HG03066 (cell line): ENCODE data around the gene AMBRA1.
"Not testable (repeated sequence)": the region's sequence is repeated elsewhere in the genome, so short reads cannot be mapped to it uniquely, and the experiment has no call there.

Source experiments
- ATAC-seq: cut with Tn5 transposase; IDR thresholded peaks from one replicate; pipeline ENCODE4 v1.9.1; 2021; ENCODE audit warnings: low read depth; ENCODE audit not compliant: unreplicated experiment

AMBRA1 gene

DNA sequence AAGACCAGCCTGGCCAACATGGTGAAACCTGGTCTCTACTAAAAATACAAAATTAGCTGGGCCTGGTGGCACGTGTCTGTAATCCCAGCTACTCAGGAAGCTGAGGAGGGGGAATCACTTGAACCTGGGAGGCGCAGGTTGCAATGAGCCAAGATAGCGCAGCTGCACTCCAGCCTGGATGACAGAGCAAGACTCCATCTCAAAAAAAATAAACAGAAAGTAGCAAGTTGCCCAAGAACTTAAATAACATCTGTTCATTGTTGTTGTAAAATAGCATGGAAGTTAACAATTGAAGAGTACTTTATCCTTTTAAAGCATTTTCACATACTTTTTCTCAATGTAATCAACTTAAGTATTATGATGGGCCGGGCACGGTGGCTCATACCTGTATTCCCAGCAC is 5.7 kb downstream of the AMBRA1 start:
- ATAC-seq = no peak

DNA sequence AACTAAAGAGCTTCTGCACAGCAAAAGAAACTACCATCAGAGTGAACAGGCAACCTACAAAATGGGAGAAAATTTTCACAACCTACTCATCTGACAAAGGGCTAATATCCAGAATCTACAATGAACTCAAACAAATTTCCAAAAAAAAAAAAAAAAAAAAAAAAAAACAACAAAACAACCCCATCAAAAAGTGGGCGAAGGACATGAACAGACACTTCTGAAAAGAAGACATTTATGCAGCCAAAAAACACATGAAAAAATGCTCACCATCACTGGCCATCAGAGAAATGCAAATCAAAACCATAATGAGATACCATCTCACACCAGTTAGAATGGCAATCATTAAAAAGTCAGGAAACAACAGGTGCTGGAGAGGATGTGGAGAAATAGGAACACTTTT is 10.3 kb downstream of the AMBRA1 start:
- not testable (repeated sequence) for ATAC-seq

DNA sequence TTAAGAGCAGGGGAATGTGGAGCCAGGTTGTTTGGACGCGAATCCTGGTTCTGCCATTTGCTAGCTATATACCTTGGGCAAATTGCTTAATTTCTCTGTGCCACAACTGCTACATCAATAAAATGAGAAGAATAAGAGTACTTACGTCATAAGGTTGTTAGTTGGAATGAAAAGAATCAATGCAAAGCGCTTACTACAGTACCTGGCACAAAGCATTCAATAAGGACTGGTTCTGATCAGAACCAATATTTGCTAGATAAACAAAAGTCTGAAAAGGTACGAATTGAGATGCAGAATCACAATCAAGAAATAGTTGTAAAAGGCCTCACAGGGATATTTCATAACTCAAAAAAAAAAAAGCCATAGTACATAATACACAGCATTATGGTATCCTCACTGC is 11.2 kb downstream of the AMBRA1 start:
- no peak for ATAC-seq

DNA sequence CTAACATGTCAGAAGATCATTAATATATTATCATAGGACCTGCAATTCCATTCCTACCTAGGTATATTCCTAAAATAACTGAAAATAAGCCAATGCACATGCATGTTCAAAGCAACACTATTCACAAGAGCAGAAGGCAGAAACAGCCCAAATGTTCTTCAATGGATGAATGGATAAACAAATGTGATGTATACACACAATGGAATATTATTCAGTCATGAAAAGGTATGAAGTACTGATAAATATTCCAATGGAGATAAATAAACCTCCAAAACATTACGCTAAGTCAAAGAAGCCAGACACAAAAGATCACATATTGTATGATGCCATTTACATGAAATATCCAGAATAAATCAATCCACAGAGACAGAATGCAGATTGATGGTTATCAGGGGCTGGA is 16.8 kb downstream of the AMBRA1 start:
- no peak for ATAC-seq

DNA sequence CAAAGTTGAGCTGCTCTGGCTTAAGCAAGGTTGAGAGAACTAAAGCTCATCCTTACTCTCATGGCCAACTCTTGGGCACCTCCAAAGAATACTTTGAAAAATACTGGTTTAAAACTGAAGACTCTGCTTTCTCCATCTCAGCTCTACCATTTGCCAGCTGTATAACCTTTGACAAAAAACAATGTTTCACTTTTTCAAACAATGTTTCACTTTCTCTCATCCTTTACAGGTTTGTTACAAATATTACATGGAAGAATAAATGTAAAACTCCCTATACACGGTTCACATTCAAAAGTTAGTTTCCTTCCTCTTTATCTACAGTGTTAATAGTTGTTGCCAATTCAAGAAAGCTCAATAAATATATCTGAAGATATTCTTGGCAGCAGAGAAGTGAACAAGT is 19.2 kb downstream of the AMBRA1 start:
- ATAC-seq = no peak

DNA sequence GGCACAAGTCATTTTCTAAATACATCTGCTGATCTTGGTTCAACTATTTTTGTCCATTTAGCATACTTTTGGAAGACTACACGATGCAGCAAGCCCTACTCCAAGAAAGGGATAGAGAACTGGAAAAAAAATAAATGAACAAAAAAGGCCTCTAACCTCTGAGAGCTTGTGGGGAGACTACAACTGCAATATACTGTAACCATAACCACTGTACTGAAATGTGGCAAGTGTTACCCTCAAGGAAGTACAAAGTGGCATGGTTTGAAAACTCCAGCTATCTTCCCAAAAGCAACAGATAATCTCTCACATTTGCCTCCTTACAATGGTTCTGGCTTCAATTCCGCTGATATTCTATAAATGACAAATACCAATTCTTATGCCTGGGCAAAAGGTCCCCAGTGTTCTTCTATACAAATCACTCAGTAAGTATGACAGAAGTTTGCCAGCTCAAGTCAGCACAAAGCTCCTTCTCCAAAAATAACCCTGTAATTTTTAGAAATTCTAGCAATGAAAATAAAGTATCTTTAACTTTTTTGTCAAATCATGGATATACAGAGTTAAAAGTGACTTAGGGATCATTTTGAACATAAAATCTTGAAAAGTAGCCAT is 22.9 kb downstream of the AMBRA1 start:
- ATAC-seq = no peak

DNA sequence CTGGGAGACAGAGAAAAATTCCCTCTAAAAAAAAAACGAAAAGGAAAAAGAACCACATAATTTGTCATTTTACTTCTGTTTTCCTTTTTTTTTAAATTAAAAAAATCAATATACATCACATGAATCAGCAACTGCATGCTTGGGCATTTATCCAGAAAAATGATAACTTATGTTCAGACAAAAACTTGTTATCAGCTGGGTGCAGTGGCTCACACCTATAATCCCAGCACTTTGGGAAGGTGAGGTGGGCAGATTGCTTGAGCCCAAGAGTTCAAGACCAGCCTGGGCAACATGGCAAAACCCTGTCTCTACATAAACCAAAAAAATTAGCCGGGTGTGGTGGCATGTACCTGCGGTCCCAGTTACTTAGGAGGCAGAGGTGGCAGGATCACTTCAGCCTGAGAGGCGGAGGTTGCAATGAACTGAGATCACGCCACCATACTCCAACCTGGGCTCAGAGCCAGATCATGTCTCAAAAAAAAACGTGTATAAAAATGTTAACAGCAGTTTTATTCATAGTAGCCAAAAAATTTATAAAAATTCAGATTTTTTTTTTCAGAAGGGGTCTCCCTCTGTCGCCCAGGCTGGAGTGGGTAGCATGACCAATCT is 28.5 kb downstream of the AMBRA1 start:
- no peak for ATAC-seq

DNA sequence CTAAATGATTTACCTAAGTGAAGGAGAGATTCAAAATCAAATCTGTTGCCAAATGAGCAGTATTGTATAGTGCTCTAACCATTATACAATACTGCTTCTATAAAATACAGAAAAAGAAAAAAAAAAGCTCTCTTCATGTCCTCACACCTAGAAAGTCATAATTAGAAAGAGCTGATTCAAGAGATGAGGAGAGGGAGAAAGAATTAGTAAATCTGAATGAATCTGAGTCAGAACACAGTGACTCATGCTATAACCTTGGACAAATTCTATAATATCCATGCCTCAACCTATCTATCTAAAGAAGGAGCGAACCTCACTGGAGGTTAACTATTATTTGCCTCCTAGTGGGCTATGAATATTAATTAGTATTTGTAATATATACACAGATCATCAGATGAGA is 29.4 kb downstream of the AMBRA1 start:
- ATAC-seq = no peak

DNA sequence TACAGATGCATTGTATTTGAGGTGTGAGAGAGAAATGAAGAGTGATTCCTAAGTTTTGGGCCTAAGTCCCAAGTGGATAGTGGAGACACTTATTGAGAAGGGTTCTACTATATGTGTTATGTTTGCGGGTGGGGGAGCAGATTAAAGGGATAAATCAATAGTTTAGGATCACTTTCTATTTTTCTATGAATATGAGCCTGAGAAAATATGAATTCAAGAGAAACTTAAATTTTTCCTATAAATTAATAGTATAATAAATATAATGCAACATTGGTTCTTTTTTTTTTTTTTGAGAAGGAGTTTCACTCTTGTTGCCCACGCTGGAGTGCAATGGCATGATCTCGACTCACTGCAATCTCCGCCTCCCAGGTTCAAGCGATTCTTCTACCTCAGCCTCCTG is 31.3 kb downstream of the AMBRA1 start:
- ATAC-seq = no peak

DNA sequence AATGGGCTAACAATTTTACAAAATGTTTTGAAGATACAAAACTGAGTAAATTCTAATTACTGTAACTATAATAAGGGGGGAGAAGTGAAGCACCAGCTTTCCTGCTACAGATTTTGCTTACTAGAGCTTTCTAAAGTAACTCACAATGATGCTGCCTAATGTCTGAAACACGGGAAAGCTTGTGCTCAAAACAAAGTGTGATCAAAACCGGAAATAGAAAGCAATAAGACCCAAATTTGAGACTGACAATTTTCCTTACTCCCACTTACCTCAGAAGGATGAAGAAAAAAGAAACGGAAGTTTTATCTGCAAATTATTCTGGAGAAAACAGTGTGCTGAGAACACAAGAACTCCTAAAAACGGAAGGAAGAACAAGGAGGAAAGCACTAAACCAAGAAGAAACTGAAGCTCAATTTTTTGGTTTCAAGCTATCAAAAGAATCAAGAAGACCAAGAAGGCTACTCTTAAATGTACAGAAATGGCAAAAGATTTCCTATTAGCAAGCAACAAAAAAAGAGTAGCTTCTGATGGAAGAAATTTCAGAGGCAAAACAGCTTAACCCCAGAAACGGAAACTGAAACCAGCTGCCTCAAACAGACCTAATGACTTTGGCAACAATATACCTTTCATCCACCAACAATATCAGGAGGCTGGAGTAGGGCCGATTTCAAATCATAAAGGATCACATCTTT is 33.4 kb downstream of the AMBRA1 start:
- ATAC-seq = no peak

DNA sequence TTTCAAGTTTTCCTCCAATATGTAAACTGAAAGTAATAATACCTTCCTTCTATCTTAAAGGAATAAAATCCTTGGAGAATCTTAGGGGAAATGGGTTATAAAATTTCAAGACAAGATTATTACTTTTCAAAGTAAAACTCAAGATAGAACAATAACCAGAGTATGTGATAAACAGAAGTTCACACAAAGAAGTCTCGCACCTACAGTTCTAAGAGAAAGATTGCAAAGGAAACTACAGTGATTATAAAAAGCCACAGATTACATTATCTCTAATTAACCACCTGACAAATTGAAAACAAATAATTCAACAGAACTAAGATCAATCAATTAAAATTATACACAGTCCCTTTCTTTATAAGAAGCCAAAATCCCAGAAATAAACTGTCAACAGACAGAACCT is 34.0 kb downstream of the AMBRA1 start:
- no peak for ATAC-seq

DNA sequence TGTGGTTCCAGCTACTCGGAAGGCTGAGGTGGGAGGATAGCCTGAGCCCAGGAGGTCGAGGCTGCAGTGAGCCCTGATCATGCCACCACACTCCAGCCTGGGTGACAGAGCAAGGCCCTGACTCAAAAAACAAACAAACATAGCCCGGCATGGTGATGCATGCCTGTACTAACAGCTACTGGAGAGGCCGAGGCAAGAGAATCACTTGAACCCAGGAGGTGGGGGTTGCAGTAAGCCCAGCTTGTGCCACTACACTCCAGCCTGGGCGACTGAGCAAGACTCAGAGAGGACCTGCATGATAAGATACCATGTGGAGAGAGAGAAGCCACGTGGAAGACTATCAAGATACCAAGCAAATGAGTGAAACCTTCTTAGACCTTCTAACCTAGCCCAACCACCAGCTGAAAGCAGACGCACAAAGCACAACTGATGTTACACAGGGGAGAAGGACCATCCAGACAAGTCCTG is 36.1 kb downstream of the AMBRA1 start:
- ATAC-seq = no peak

DNA sequence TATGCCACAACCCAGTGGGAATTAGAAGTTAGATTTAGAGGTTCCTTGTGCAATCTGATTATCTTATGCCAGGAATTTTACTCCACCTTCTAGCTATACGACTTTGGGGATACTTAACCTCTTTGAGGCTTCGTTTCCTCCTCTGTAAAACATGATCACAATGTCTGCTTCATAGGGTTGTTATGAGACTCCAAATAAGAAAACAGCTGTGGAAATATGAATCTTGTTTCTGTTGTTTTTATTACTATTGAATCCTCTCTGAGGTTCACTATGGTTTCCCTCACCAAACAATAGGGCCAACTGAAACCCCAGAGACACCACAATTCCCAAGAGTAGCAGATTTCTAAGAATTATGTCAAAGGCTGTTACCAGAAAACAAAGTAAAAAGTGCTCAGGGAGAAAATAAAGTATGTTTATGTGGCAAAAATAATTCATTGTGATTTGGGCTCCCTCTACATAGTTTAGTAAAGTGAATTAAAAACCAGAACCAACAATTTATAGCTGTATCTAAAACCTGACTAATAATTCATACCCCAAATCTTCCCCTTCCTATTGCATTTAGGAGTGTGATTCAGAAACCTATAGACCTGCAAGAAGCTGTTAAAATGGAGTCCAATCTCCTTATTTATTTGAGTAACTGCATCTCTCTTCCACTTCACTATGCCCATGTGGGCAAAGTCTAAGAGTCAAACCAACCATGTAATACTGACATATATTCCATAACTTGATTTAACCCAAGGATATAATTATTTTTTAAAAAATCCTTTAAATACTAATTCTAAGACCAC is 38.4 kb downstream of the AMBRA1 start:
- no peak for ATAC-seq

DNA sequence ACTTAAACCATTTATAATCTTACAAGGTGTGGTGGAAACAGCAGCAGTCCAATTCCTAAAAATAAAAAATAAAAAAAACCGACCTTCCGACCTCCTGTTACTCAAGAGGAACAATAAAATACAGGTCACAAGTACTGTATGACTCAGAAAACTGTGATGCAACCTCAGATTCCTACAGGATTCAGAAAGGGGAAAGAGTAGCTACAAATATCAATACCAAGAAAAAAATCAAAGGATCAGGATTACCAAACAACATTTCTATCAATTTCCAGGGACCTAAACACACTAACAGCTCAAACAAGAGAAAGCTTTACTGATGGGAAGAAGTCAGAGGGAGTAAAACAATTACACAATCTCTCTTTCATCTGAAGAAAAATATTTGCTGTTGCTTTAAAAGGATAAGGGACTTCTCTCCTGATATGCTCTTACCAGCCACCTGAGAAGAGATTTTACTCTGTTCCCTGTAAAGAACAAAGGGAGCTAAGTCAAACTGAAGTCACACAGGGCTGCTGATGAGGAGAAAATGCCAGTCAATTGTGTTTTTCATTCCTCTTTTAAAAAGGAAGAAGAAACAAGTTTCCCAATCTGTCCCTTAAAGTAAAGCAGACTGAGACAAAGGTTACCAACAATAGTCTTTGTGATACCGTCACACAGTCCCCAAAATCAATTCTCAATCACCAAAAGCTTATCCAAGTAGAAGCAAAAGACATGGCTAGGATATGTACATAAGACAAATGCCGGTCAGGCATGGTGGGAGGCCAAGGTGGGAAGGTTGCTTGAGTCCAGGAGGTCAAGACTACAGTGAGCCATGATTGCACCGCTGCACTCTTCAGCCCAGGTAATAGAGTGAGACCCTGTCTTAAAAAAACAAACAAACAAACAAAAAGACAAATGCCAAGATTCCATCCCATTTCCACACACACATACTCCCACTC is 39.3 kb downstream of the AMBRA1 start:
- no peak for ATAC-seq

DNA sequence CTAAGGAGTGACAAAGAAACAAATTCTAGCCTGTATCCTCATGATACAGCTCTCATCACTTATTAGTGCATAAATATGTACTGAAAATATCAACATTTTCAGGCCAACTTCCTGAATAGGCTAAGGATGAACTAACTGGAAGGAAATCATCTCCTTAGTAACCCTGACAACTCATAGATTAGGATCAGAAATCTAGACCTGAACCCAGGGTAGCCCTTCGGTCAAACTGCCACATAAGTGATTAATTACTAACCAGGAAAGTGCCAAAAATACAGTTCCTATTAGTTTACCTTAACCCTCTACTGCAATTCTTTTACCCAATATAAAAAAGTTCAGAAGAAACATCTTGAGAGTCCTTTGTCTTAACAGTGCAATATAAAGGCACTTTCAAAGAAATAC is 40.0 kb downstream of the AMBRA1 start:
- no peak for ATAC-seq

DNA sequence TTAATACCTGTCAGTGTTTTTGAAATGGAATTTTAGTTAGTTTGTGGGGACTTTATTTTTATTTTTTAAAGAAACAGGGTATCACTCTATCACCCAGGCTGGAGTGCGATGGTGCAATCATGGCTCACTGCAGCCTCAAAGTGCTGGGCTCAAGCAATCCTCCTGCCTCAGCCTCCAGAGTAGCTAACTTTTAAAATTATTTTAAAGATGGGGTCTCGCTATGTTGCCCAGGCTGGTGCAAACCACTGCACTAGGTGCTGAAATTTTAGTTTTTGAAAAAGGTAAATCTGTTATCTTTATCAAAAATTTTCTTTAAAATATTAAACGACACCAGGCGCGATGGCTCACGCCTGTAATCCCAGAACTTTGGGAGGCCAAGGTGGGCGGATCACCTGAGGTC is 42.6 kb downstream of the AMBRA1 start:
- no peak for ATAC-seq

DNA sequence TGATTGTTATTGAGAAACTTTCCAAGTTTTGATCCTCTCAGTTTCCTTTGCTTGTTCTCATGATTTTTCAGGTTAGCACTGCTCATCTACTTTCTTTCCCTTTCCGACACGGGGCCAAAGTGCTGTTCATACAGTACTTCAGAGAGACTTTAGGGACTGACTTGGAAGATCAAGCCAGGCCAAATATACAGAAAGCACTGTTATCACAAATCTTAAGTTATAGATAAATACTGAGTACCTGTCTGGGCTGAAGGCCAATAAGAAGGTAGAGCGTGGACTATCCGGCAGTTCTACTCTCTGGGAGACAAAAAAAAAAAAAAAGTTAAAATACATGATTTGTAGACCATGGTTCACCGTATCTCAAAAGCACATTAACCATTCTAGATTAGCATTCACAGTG is 46.2 kb downstream of the AMBRA1 start:
- no peak for ATAC-seq

DNA sequence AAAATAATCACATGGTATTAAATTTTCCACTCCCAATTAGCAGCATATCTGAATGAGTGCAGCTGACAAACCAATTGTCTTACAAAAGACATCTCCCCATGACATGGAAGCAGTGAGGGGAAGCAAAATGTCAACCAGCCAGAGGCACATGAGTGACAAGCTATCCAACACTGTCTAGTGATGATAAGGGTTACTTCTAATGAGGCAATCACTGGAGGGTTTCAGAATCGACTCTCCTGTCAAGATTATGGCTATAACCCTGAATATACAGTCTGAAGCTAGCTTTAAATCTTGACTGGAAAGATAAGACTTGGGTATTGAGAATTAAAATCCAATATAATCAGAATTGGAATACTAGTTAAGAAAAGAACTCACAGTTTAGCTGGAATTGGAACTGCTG is 50.3 kb downstream of the AMBRA1 start:
- no peak for ATAC-seq

DNA sequence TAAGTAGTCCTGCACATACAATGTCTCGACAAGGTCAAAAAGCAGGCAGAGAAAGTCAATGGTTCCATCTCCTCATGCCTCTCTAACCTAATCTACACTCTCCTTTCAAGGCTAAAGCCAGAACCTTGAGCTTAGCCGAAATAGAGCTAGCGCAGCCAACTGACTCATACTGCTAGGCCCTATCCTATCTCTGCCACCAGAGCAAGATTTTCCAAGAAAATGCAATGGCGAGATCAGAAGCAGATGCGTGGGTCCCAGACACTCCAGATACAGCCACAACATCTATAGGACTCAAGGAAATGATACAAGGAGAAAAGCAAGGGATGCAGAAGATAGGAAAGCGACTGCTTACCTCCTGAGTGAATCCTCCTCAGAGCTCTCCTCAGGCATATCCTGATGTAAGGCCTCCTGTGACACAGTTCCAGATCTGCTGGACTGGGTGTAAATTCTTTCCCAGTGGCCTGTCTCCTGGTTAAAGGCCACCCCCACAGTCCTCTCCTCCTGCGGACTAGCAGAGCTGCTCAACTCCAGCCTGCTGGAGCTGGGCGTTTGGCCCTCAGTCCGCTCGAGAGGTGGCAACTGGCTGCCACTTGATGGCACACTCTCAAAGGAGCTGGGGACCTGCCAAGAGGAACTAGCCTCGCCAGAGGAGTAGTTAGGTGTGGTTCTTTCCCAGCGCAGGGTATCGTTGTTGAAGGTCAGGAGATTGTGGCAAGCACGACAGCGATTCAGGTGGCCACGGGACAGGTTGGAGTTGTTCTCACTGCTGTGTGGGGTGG is 52.0 kb downstream of the AMBRA1 start:
- no peak for ATAC-seq

DNA sequence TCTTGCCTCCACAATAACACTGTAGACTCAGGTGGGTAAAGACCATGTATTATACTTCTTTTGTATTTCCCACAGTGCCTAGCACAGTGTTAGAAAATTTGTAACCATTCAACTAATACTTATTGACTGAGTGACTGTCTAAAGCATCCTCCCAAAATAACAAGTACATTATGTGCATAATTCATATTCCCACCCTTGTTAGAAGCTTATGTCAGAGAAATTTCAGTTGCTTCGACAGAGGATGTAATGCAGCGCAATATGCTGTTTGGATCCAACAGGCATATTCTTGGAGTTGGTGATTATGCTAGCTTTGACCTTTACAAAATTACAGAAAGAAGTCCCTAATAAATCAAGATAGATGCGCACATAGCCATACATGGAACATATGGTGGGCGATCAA is 53.0 kb downstream of the AMBRA1 start:
- ATAC-seq = no peak
